GM18498 (cell line): ENCODE measurements around the gene SAMD4B.
A peak's percentile ranks its signal among the peaks of the same experiment; 100 is the strongest.
"Not testable (repeated sequence)": the region's sequence is repeated elsewhere in the genome, so short reads cannot be mapped to it uniquely, and the experiment has no call there.

Experiments used
- ATAC-seq: cut with Tn5 transposase; IDR thresholded peaks from one replicate; pipeline ENCODE4 v1.9.1; 2021; ENCODE audit warnings: mild to moderate bottlenecking, moderate library complexity; ENCODE audit not compliant: unreplicated experiment

SAMD4B gene

DNA sequence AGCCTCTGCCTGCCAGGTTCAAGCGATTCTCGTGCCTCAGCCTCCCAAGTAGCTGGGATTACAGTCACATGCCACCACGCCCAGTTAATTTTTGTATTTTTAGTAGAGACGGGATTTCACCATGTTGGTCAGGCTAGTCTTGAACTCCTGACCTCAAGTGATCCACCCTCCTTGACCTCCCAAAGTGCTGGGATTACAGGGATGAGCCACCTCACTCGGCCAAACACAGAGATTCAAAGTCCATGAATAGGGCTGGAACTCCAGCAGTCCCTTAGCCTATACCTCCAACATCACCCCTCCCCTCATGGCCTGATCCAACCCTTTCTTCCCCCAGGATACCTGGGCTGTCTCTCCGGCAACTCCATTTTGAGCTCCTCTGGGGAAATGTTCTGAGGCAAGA, 9.5 kb upstream of the SAMD4B start:
- ATAC-seq, result not testable (repeated sequence)

DNA sequence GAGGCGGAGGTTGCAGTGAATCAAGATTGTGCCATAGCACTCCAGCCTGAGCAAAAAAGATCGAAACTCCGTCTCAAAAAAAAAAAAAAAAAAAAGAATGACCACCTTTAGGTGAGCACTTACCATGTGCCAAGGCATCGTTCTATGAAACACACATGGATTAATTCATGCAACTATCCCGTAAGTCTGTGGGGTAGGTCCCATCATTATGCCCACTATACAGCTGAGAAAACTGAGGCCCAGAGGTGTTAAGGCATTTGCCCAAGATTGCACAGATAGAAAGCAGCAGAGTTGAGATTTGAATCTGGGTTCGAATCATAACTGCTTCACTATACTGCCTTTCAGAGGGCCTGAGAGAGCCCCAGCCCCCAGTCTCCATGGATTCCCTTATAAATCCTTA, 8.7 kb upstream of the SAMD4B start:
- ATAC-seq, result no peak

DNA sequence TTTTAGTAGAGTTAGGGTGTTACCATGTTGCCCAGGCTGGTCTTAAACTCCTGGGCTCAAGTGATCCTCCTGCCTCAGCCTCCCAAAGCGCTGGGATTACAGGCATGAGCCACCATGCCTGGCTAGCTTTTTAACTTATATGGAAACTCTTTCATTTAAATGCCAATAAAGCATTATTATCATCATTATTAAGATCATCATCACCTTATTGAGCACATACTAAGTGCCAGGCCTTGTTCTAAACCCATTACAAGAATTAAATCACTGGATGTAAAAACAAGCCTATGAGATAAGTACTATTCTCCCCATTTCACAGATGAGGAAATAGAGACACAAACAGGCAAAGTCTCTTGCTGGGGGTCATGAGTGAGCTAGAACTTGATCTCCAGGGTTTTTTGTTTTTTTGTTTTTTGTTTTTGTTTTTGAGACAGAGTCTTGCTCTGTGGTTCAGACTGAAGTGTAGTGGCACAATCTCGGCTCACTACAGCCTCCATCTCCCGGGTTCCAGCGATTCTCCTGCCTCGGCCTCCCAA, 7.7 kb upstream of the SAMD4B start:
- ATAC-seq, result no peak

DNA sequence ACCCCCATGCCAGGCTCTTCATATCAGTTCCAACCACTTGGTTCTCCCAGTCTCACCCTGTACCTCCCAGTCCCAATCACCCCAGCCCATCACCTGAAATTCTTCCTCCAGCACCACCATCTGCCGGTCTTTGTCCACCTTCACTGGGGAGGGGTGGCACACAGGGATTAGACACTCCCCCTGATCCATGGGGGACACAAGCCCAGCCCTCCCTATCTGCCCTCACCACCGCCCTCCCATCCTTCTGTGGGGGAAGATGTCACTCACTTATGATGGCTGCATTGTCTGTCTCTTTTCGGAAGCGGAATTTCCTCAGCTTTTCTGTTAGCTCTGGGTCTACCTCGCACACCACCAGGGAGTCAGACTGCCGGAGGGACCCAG, 7.1 kb upstream of the SAMD4B start:
- ATAC-seq, result no peak

DNA sequence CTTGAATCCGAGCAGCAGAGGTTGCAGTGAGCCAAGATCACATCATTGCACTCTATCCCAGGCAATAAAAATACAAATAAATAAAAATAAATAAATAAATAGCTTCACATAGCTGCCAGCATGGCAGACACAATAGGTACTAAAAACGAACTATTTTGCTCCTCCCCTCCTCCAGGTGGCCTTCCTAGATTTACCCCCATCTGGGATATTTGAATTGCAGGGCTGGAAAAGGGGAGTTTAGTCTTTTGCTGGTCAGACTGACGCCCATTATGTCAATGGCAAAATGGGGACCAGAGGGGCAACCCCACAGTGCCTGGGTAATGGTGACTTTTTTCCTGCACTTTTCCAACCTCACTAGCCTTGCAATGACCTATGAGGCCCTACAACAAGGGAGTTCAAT, 5.7 kb upstream of the SAMD4B start:
- no peak for ATAC-seq

DNA sequence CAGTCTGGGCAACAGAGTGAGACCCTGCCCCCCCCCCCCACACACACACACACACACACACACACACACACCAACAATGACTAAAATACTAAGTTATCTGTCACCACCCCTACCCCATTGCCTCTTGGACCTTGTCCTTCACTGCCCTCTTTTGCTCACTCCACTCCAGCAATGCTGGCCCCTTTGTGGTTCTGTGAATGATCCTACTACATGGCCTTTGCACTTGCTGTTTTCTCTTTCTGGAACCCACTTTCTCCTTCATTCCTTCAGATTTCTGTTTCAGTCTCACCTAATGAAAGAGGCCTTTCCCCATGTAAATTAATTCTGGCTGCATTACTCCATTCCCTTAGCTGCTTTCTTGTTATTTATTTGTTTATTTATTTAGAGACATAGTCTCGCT, 2.5 kb upstream of the SAMD4B start:
- no peak for ATAC-seq

DNA sequence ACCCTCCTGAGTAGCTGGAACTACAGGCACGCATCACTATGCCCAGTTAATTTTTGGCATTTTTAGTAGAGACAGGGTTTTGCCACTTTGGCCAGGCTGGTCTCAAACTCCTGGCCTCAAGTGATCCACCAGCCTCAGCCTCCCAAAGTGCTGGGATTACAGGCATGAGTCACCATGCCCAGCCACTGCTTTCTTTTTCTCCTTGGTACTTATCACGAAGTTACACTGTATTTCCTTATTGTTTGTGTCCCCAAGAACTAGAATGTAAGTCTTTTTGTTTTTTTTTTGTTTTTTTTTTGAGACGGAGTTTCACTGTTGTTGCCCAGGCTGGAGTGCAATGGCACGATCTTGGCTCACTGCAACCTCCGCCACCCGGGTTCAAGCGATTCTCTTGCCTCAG, 2.1 kb upstream of the SAMD4B start:
- not testable (repeated sequence) for ATAC-seq

DNA sequence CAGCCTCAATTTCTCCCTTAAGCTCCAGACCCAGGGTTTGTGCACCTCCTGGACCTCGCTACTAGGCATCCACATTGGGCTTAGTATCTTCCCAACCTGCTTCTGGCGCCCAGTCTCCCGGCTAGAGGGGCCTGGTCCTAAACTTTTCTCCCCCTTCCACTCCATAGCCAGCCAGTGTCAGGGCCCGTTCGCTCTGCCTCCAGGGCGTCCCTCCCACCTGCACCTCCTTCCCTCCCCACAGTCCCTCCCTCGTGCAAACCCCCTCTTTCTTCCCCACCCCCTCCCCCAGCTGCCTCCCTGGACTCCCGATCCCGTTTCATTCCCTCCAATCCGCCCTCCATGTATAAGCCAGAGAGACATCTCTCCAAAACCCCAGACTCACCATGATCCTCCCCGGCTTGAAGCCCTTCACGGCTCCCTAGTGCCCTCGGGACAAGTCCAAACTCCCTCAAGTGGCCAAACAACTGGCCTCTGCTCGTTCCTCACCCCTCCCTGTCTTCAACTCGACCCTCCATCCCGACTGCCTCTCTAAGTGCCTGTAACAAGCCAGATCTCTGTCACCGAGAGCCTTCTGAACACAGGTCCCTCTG, 997 bp upstream of the SAMD4B start:
- peak; percentile 2 for ATAC-seq

DNA sequence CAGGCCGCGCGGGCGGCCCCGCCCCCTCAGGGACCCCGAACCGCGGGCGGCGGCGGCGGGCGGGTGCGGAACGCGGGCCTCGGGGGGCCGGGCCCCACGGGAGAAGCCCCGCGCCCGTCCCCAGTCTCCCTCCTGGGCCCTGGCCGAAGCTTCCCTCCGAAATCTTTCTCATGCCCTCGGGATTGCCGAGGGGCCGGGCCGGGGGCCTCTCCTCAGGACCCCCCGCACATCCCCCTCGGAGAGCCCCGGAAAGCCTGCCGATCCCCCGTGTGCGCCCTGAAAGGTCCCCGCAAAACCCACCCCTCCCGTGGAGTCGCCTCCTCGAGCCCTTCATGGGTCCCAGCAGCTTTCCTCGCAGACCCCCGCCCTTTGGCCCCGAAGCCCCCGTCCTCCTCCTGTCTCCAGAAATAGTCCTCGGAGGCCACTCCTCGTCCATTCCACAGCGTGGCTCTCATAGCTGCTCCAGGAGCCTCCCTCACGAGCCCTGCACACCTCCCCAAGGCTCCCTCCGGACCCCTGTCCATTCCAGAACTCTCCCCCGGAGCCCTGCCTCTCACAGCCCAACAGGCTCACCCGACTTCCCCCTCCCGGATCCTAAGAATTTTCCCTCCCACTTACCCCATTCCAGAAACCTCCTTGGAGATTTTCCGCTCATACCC, 555 bp downstream of the SAMD4B start:
- no peak for ATAC-seq

DNA sequence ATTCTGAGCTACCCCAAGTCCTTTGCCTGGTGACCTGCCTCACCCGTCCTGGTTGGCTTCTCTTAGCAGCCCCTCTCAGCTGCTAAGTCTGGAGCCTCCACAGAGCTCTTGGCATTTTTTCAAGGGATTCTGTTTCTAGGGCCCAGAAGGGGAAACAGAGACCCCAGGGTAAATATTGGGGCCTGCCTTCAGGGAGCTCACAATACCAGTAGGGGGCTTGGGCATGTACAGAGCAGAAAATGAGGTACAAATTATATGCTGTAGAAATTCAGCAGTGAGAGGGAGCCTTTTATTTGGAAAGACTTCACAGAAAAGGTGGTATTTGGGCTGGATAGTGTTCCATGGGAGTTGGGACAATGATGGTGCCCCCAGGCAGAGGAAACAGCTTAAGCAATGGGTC, 3.7 kb downstream of the SAMD4B start:
- no peak for ATAC-seq

DNA sequence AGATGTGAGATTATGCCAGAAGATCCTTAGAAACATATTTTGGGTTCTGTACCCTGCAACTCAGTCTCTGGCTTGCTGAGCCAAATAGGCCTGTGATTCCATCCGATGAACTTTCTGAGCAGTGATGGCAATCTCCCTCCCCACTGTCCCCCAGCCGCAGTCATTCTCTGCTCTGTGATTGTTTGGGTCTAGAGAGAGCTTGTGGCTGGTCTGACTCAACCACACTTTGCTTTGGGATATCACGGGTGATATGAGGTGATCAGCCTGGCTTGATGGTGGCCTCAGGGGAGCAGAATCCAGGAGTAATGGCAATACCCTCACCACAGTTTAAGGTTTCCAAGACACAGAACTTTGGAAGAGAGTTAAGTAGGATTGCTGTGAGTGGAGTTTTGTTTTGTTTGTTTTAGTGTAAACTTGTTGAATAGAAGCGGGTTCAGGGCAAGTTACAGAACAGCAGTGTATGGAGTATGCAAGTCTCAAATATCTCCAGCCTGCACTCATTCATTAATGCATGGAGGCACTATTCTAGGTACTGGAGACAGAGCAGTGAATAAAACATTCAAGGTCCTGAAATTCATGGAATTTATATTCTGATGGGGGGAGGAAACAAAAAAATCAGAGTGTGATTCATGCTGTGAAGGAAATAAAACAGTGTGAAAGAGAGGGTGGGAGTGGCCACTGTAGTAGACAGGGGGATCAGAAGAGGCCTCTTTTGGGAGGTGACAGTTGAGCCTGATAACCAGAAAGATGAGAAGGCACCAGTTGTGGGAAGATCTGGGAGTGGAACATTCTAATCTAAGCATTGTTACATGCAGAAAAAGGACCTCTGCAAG, 5.3 kb downstream of the SAMD4B start:
- ATAC-seq, result no peak

DNA sequence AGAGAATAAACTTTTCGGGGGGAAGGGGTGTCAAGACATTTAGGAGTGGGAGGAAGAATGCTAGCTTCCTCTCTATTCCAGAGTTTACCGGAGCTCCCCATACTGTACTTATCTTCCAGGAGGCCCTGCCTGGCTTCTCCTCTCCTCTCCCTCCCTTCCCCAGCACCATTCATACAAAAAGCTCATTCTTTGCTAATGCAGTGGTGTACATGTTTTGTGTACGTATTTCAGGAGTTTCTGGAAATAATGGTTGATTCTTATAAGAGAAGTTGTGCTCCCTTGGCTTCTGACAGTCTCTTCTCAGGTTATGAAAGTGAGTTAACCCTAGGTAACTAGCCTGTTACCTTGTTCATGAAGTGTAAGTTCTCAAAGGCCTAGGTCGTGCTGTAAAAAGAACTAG, 7.1 kb downstream of the SAMD4B start:
- no peak for ATAC-seq

DNA sequence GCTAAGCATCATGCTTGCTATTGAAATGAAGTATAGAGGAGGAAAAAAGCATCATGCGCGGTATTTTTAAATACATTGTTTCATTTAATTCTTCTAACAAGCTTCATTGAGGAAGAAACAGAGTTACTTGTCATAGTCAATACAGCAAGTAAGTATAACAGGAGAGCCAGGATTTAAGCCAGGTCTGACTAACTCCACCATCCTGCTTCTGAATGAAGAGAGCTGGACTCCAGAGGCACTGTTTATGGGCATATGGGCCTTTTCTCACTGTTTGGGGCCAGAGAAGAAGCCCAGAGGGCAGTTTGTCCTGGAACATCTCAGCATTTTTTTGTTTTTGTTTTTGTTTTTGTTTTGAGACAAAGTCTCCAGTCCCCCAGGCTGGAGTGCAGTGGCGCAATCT, 7.9 kb downstream of the SAMD4B start:
- ATAC-seq, result no peak

DNA sequence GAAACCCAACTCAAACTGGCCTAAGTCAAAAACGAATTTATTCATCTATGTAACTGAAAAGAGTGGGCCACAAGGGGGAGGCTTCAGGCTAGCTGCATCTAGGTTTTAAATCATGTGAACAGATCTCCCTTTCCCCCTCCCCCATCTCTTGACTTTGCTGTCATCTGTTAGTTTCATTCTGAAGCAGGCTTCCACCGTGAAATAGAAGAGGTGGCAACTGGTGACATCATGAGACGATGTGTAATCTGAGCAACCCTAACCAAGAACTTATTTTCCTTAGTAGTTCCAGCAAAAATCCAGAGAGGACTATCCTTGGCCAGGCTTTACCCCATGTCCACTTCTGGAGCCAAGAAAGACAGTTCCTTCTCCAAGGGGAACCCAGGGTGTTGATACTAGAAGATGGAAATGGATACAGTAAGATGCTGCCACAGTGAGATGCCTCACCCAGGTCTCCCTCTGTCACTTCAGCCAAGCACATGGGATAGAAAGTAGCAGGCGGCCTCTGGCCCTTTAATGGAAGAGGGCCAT, 9.4 kb downstream of the SAMD4B start:
- peak; percentile 85 for ATAC-seq

DNA sequence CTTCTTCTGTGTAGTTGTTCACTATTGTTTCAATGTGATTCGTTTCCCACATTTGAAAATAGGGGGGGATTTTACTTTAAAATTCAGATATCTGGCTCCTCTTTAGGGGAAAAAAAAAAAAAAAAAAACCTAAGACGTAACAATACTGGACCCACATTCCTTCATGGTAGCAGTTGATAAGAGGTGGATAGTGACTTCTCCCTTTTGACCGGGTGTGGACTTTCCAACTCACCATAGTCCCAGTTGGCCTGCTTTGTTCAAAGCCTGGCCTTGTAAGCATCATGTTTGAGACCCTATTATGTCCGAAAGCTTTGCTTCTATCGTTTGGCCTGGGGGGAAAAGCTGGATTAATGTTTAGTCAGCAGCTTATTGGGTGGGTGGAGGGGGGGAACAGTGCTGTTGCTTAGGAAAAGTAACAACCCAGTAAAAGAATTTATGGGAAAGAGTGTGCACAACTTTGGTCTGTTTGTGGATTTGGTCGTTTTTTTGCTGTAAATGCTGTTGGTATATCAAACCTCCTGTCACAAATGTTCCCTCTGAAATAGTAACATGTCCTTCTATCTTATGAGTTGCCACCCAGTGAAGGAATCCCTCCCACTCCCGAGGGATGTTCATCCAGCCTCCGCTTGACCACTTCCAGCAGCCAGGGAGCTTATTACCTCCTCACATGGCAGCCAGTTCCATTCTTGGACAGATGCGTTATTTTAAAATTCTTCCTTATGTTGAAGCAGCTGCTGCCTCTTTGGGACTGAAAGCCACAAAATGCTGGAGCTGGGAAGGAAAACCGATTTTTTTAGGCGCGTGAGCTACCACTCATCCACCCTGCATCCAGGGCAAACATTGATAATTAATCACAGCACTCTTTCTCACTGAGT, 10.4 kb downstream of the SAMD4B start:
- no peak for ATAC-seq

DNA sequence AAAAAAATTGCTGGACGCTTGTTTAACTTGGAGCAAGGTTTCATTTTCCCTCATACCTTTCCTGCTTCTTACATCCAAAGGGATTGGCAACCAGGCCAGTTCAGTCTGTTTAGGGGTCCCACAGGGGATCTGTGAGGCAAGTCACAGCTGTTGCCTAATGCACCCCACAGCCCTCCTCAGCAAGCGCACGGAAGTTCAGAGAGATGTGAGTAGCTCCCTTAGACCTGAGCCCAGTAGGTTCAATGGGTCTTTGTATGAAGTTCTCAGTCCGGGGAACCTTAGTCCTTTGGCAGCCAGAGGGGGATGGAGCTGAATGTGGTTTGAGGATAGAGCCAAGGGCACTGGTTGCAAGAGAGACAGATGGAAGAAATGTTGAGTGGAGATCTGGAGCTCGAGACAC, 13.0 kb downstream of the SAMD4B start:
- no peak for ATAC-seq

DNA sequence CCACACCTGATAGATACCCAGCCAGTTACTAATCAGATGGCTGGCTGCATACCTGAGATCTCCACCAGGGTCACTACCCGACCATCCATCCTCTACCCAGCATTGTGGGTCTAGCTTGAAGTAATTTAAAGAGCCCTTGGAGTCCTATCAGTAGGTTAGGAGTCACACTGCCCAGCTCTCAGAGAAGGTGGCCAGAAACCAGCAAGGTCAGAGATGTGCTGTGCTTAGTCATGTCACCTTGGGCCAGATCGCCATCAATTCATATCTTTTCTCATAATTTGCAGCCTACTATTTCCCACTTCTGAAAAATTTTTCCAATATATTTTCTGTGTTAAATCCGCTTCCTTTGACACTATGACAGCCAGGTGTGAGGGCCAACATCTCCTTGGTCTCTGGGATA, 13.9 kb downstream of the SAMD4B start:
- ATAC-seq, result no peak

DNA sequence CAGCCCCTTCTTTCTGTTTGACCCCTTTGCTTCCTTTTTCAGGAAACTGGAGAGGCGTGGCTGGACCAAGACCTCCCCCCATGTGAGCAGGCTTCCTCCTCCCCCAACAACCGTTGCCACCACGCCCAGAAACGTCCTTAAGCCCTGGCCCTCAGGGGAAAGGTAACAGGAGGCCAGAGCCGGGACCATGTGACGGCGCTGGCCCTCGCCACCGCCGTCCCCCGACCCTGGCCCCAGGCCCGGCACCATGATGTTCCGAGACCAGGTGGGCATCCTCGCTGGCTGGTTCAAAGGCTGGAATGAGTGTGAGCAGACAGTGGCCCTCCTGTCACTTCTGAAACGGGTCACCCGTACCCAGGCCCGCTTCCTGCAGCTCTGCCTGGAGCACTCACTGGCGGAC, 14.4 kb downstream of the SAMD4B start:
- ATAC-seq, result no peak

DNA sequence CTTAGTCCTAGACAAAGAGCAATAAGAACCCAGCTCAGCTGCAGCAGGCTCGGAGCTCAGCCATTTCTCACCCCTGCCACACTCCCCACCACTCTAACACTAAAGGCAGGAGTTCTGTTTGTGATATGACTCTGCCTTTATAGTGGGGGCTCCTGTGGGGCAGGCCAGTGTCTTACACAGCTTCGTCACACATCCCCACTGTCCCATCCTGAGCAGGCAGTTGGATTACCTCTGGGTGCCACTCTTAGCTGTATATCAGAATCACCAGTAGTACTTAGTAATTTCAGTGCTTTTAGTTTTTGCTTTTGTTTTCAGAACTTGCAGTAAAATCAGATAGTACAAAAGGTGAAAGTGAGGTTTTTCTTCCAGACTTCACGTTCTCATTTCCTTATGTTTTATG, 16.8 kb downstream of the SAMD4B start:
- ATAC-seq, result no peak

DNA sequence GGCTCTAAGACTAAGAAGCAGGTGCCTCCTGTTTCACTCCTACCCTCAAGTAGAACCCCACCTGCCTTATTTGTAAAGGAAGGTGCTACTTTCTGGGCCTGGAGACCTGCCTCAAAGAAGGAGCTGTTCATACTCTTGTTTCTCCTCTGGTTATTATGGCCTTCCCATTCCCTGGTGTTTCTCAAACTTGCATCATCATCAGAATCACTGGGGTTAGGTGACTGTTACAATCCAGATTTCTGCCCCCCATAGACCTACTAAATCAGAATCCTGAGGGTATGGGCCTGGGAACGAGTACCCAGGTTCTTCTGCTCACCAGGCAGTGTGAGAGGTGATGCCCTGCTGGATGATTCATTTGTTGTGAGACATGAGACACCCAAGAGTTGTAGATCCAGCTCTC, 18.4 kb downstream of the SAMD4B start:
- no peak for ATAC-seq
